GM23338 (cell line): ENCODE measurements around the gene DSC2.

Experiments used
- CREB1 ChIP-seq: fragments of 250-450 bp; sonication (Bioruptor Pico); IDR thresholded peaks from 2 replicates; pipeline ENCODE4 v1.5.0; 2020; ENCODE audit warnings: low read depth, mild to moderate bottlenecking, moderate library complexity
- ETS1 ChIP-seq: IDR thresholded peaks from 2 replicates; pipeline ENCODE4 v1.6.1; 2016; ENCODE audit warnings: antibody characterized with exemption
- EZH2 ChIP-seq: fragments of 200-600 bp; sonication (generic); IDR thresholded peaks from one replicate; pipeline ENCODE4 v1.8.0; 2017; ENCODE audit warnings: antibody characterized with exemption, mild to moderate bottlenecking, low read depth; ENCODE audit not compliant: unreplicated experiment
- EZH2phosphoT487 ChIP-seq: fragments of 200-600 bp; sonication (generic); IDR thresholded peaks from one replicate; pipeline ENCODE4 v1.8.1; 2018; ENCODE audit warnings: antibody characterized with exemption; ENCODE audit not compliant: unreplicated experiment
- JUNB ChIP-seq: IDR thresholded peaks from one replicate; pipeline ENCODE4 v1.6.1; 2016; ENCODE audit warnings: antibody characterized with exemption; ENCODE audit not compliant: unreplicated experiment
- NANOG ChIP-seq: IDR thresholded peaks from 2 replicates; pipeline ENCODE4 v1.6.1; 2016; ENCODE audit warnings: antibody characterized with exemption, borderline replicate concordance
- POLR2AphosphoS5 ChIP-seq: IDR thresholded peaks from 2 replicates; pipeline ENCODE4 v1.6.1; 2016; ENCODE audit warnings: antibody characterized with exemption, low read depth
- STAT1 ChIP-seq: IDR thresholded peaks from one replicate; pipeline ENCODE4 v1.6.1; 2016; ENCODE audit warnings: antibody characterized with exemption; ENCODE audit not compliant: unreplicated experiment
- ZNF114 ChIP-seq: fragments of 250-450 bp; sonication (Bioruptor Pico); IDR thresholded peaks from 2 replicates; pipeline ENCODE4 v1.5.0; 2020; ENCODE audit warnings: mild to moderate bottlenecking, moderate library complexity
- ZNF331 ChIP-seq: fragments of 250-450 bp; sonication (Bioruptor Pico); IDR thresholded peaks from 2 replicates; pipeline ENCODE4 v1.5.0; 2020; ENCODE audit warnings: low read depth, mild to moderate bottlenecking, moderate library complexity
- TF ChIP-seq, protein P1 (sequence below), 2 experiments: fragments of 200-600 bp in 1 of 2; sonication (generic) in 1 of 2; conservative IDR thresholded peaks; 2 replicates each; pipeline versions ENCODE4 v1.5.1 to v1.6.1; 2016 to 2017; ENCODE audit warnings: antibody characterized with exemption in 2 of 2, low read depth in 2 of 2, mild to moderate bottlenecking in 2 of 2, moderate library complexity in 1 of 2
- TF ChIP-seq, protein P2 (sequence below): IDR thresholded peaks from one replicate; pipeline ENCODE4 v1.6.1; 2018; ENCODE audit warnings: antibody characterized with exemption; ENCODE audit not compliant: unreplicated experiment

- TF ChIP-seq, protein P1, sequence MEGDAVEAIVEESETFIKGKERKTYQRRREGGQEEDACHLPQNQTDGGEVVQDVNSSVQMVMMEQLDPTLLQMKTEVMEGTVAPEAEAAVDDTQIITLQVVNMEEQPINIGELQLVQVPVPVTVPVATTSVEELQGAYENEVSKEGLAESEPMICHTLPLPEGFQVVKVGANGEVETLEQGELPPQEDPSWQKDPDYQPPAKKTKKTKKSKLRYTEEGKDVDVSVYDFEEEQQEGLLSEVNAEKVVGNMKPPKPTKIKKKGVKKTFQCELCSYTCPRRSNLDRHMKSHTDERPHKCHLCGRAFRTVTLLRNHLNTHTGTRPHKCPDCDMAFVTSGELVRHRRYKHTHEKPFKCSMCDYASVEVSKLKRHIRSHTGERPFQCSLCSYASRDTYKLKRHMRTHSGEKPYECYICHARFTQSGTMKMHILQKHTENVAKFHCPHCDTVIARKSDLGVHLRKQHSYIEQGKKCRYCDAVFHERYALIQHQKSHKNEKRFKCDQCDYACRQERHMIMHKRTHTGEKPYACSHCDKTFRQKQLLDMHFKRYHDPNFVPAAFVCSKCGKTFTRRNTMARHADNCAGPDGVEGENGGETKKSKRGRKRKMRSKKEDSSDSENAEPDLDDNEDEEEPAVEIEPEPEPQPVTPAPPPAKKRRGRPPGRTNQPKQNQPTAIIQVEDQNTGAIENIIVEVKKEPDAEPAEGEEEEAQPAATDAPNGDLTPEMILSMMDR (conservative IDR thresholded peaks at IDR 0.05; ENCODE audit: low read depth in 2 of 2) = no peak
- TF ChIP-seq EZH2 (no peak), ETS1 (no peak), EZH2phosphoT487 (no peak), CREB1 (CRISPR knock-in tag) (no peak), POLR2AphosphoS5 (no peak), NANOG (no peak), STAT1 (no peak), JUNB (no peak), ZNF331 (CRISPR knock-in tag) (no peak), ZNF114 (CRISPR knock-in tag) (no peak)
- TF ChIP-seq, protein P2, sequence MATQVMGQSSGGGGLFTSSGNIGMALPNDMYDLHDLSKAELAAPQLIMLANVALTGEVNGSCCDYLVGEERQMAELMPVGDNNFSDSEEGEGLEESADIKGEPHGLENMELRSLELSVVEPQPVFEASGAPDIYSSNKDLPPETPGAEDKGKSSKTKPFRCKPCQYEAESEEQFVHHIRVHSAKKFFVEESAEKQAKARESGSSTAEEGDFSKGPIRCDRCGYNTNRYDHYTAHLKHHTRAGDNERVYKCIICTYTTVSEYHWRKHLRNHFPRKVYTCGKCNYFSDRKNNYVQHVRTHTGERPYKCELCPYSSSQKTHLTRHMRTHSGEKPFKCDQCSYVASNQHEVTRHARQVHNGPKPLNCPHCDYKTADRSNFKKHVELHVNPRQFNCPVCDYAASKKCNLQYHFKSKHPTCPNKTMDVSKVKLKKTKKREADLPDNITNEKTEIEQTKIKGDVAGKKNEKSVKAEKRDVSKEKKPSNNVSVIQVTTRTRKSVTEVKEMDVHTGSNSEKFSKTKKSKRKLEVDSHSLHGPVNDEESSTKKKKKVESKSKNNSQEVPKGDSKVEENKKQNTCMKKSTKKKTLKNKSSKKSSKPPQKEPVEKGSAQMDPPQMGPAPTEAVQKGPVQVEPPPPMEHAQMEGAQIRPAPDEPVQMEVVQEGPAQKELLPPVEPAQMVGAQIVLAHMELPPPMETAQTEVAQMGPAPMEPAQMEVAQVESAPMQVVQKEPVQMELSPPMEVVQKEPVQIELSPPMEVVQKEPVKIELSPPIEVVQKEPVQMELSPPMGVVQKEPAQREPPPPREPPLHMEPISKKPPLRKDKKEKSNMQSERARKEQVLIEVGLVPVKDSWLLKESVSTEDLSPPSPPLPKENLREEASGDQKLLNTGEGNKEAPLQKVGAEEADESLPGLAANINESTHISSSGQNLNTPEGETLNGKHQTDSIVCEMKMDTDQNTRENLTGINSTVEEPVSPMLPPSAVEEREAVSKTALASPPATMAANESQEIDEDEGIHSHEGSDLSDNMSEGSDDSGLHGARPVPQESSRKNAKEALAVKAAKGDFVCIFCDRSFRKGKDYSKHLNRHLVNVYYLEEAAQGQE = no peak
Observed at GRCh38 chr18:31045599-31045998, 56.6 kb downstream of the DSC2 start.
